Measurements from ENCODE around the gene SLC49A4. TPM values are rescaled to one million over a fixed set of nuclear protein-coding genes. Genes with fewer than 3 reads are reported as not detected.

SLC49A4 gene
- total and polyA plus RNA-seq, 2 of the 8 experiments (the other 6 are each of a cell fraction or from before 2014, with no cell fraction given), result 9.5 to 10.2 TPM

DNA sequence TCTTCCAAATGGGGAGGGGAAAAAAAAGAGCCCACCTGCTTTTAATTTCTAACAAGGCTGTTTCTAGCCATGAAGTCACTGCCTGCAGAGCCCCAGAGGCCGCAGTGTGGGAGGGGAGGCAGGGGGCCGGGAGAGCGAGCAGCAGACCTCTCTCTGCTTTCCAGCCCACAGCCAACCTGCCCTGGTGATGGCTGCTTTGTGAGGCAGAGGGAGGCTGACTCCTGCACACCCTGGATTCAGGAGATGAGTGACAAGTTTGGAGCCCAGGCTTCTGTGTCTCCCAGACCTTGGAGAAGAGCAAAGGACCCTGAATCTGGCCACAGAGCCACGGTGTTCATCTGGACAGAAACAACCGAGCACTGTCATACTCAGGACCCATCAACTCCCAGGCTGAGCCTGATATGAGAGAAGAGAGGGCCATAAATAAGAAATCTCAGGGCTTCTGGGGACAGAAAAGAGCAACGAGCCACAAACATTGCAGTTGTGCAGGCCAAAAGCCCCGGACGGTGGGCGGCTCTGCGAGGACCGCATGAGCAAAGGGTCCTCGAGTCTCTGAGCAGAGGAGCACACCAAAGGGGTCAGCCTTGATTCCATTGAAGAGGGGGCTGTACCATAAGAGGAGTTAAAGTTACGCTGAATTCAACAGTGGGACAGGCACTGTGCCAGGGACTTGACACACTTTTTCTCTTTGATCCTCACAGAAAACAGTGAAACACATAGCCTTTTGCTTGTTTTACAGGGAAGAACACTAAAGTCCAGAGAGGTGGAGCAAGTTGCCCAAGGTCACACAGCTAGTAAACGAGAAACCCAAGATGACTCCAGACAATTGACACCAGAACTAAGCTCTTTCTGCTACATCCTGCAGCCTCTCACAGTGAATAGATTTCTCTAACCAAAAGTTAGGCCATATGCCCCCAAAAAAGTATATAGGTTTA is 135.5 kb downstream of the SLC49A4 start:
- CTCF ChIA-PET (ENCODE audit: partially characterized antibody), result interaction anchor here (0.6 to 1.5 kb wide), 2 partner anchors 12 to 291 kb away, joined by 3 to 8 read pairs; no protein-coding TSS in a partner anchor
- no peak for FAIRE-seq
- 92% methylated on average over 13 of the region's 14 CpGs; no CpG with 5 or more reads in 1 of the 2 experiments for WGBS, 2 experiments (ENCODE audit: extremely low coverage in 1 of 2, insufficient coverage in 1 of 2, insufficient read length in 1 of 2, insufficient replicate concordance in 2 of 2, low coverage in 1 of 2, low lambda C conversion rate in 2 of 2, missing lambda C conversion rate in 1 of 2)
- no peak for TF ChIP-seq YY1 (IDR thresholded peaks at IDR 0.05; ENCODE audit: low read depth, low read length)
- no peak for TF ChIP-seq RBBP5 (IDR thresholded peaks at IDR 0.05; ENCODE audit: borderline replicate concordance, low read depth, low read length)
- no peak for TF ChIP-seq EZH2 (IDR thresholded peaks at IDR 0.05; ENCODE audit: low read depth, low read length, severe bottlenecking)
- no peak for TF ChIP-seq GTF2F1 (IDR thresholded peaks at IDR 0.05; ENCODE audit: borderline replicate concordance, low read depth, low read length)
- TF ChIP-seq JUN (IDR thresholded peaks at IDR 0.05; ENCODE audit: low read depth, low read length), result no peak
- no peak for TF ChIP-seq EGR1 (IDR thresholded peaks at IDR 0.05; ENCODE audit: borderline replicate concordance, low read depth, low read length)
- no peak for TF ChIP-seq EP300 (IDR thresholded peaks at IDR 0.05; ENCODE audit: borderline replicate concordance in 1 of 2, low read depth in 2 of 2, low read length in 2 of 2)
- TF ChIP-seq HDAC6 (IDR thresholded peaks at IDR 0.05; ENCODE audit: low read depth, low read length), result no peak
- no peak for TF ChIP-seq SP2 (IDR thresholded peaks at IDR 0.05; ENCODE audit: low read length)
- TF ChIP-seq, protein P1, sequence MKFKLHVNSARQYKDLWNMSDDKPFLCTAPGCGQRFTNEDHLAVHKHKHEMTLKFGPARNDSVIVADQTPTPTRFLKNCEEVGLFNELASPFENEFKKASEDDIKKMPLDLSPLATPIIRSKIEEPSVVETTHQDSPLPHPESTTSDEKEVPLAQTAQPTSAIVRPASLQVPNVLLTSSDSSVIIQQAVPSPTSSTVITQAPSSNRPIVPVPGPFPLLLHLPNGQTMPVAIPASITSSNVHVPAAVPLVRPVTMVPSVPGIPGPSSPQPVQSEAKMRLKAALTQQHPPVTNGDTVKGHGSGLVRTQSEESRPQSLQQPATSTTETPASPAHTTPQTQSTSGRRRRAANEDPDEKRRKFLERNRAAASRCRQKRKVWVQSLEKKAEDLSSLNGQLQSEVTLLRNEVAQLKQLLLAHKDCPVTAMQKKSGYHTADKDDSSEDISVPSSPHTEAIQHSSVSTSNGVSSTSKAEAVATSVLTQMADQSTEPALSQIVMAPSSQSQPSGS (IDR thresholded peaks at IDR 0.05; ENCODE audit: low read length), result no peak

More for the DNA sequence above, 135.5 kb downstream of the SLC49A4 start:
- H2BK20ac ChIP-seq (ENCODE audit: low read length), result no peak overlapping the region
- no peak overlapping the region for H3K4ac ChIP-seq (replicated peaks; ENCODE audit: insufficient read length, low read depth, low read length)
- no peak overlapping the region for H3K4me3 ChIP-seq (ENCODE audit: extremely low read depth in 1 of 4, insufficient read depth in 2 of 4, low read depth in 3 of 4, low read length in 4 of 4)
- H3K79me2 ChIP-seq (ENCODE audit: control insufficient read depth in 1 of 2, insufficient read depth in 2 of 2, low read length in 2 of 2), result no peaks in the 10 kb centered on the region
- H2AK5ac ChIP-seq (ENCODE audit: low read depth, low read length), result no peak overlapping the region
- no peak overlapping the region for H3K23ac ChIP-seq (ENCODE audit: insufficient read length)
- H3K23me2 ChIP-seq (ENCODE audit: low read depth, low read length), result no peaks in the 10 kb centered on the region
- POLR2A ChIA-PET (ENCODE audit: partially characterized antibody), result no interaction called here
- no peak overlapping the region for H2AFZ ChIP-seq (ENCODE audit: low read length)
- no peak overlapping the region for H3K9ac ChIP-seq (replicated peaks in 1 of 4; ENCODE audit: extremely low read depth in 1 of 4, low read depth in 3 of 4, low read length in 3 of 4)
- no peaks in the 10 kb centered on the region for H3K36me3 ChIP-seq (ENCODE audit: control insufficient read depth in 2 of 4, insufficient read depth in 4 of 4, low read length in 3 of 4)
- H3K56ac ChIP-seq (replicated peaks; ENCODE audit: insufficient read length, low read depth, low read length), result no peak overlapping the region
- no peak overlapping the region for H4K5ac ChIP-seq (ENCODE audit: insufficient read length, low read depth, low read length)
- no peak overlapping the region for H2BK120ac ChIP-seq (replicated peaks; ENCODE audit: low read depth, low read length)
- no peak overlapping the region for H3K4me2 ChIP-seq (ENCODE audit: insufficient read depth in 1 of 2, low read depth in 2 of 2, low read length in 2 of 2)
- H2BK12ac ChIP-seq (ENCODE audit: low read depth, low read length), result no peak overlapping the region
- H3K18ac ChIP-seq (ENCODE audit: extremely low read depth, low read length), result no peak overlapping the region
- no peaks in the 10 kb centered on the region for H3K9me3 ChIP-seq (ENCODE audit: insufficient read depth in 2 of 2, low read depth in 1 of 2, low read length in 1 of 2)
- no peak overlapping the region for H3K14ac ChIP-seq (ENCODE audit: insufficient read length)
- no peaks in the 10 kb centered on the region for H3K27me3 ChIP-seq (replicated peaks in 1 of 4; ENCODE audit: control insufficient read depth in 3 of 4, extremely low read depth in 1 of 4, insufficient read depth in 3 of 4, low read length in 3 of 4)
- H4K8ac ChIP-seq (ENCODE audit: extremely low read depth, insufficient read depth, low read length), result no peak overlapping the region
- H3K4me1 ChIP-seq (replicated peaks in 1 of 4; ENCODE audit: control insufficient read depth in 3 of 4, insufficient read depth in 4 of 4, low read length in 3 of 4), result no peaks in the 10 kb centered on the region
- no peaks in the 10 kb centered on the region for H4K20me1 ChIP-seq (replicated peaks in 1 of 2; ENCODE audit: control insufficient read depth in 1 of 2, insufficient read depth in 2 of 2, low read length in 2 of 2)
- H2BK5ac ChIP-seq (ENCODE audit: low read depth, low read length), result no peak overlapping the region
- no peaks in the 10 kb centered on the region; the same call in 1 of the 2 replicates for H3K79me1 ChIP-seq (ENCODE audit: low read depth, low read length)
- no peak for DNase-seq (ENCODE audit: low read depth in 1 of 2, low spot score in 2 of 2)
- H2BK15ac ChIP-seq (ENCODE audit: low read length), result no peak overlapping the region
- no peak overlapping the region for H4K91ac ChIP-seq (replicated peaks; ENCODE audit: insufficient read length, low read length)
- no peak overlapping the region for H3K27ac ChIP-seq (ENCODE audit: low read depth, low read length)

Data from H1 (cell line).